Activated B cell treated with CpG ODN at 0.5 μM for 24 hours (primary cell): ENCODE data around the gene SOX6. TPM values are rescaled to one million over a fixed set of nuclear protein-coding genes. Genes with fewer than 3 reads are reported as not detected.

Source experiments
- ATAC-seq: fragments of 200-7000 bp; cut with Tn5 transposase; one replicate; pipeline ENCODE4 v1.10.0; 2021; ENCODE audit warnings: low read depth, mild to moderate bottlenecking, moderate library complexity
- CTCF ChIA-PET: fragments of 350-600 bp; sonication (Branson Sonifier 250); formaldehyde crosslinking; loops from one replicate; lab custom pipeline; 2021; ENCODE audit warnings: antibody characterized with exemption; lab: Charles Lee
- POLR2A ChIA-PET: fragments of 350-600 bp; sonication (Branson Sonifier 250); formaldehyde crosslinking; loops from one replicate; lab custom pipeline; 2021; ENCODE audit warnings: antibody characterized with exemption; lab: Charles Lee
- DNase-seq: peaks from one replicate; pipeline ENCODE4 v3.0.0; 2022
- H3K27ac Mint-ChIP-seq: one replicate; pipeline ENCODE4 v1.8.0; 2020; ENCODE audit warnings: mixed read lengths
- H3K27me3 Mint-ChIP-seq: one replicate; pipeline ENCODE4 v1.8.0; 2021; ENCODE audit warnings: mixed read lengths
- H3K36me3 Mint-ChIP-seq: one replicate; pipeline ENCODE4 v1.8.0; 2021; ENCODE audit warnings: low read depth, mixed read lengths
- H3K4me1 Mint-ChIP-seq: one replicate; pipeline ENCODE4 v1.8.0; 2021; ENCODE audit warnings: mixed read lengths
- H3K4me3 Mint-ChIP-seq: one replicate; pipeline ENCODE4 v1.8.0; 2020; ENCODE audit warnings: mild to moderate bottlenecking, mixed read lengths
- H3K9me3 Mint-ChIP-seq: one replicate; pipeline ENCODE4 v1.8.0; 2020; ENCODE audit warnings: mixed read lengths
- intact Hi-C: fragments of 100-400 bp; cut with micrococcal nuclease; formaldehyde crosslinking; loops from one replicate; pipeline ENCODE4 v1.15.1; 2024
- total RNA-seq: library from RNA; stranded (reverse); gene quantifications from 2 replicates; pipeline ENCODE4 v1.2.3, GENCODE V29; 2022
- TF ChIP-seq, protein P1 (sequence below): fragments of 200-600 bp; IDR thresholded peaks from one replicate; pipeline ENCODE4 v1.8.0; 2022; ENCODE audit warnings: antibody characterized with exemption, mild to moderate bottlenecking

The SOX6 gene
- total RNA-seq, 1 donor from 2014 or later, result not detected

DNA sequence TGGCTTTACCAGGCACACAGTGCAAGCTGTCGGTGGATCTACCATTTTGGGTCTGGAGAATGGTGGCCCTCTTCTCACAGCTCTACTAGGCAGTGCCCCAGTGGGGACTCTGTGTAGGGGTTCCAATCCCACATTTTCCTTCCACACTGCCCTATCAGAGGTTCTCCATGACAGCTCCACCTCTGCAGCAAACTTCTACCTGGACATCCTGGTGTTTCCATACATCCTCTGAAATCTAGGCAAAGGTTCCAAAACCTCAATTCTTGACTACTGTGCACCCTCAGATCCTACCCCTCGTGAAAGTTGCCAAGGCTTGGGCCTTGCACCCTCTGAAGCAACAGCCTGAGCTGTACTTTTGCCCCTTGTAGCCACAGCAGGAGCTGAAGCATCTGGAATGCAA, 108.1 kb downstream of the SOX6 start:
- no peaks in the 10 kb centered on the region for H3K27me3 Mint-ChIP-seq
- TF ChIP-seq, protein P1, sequence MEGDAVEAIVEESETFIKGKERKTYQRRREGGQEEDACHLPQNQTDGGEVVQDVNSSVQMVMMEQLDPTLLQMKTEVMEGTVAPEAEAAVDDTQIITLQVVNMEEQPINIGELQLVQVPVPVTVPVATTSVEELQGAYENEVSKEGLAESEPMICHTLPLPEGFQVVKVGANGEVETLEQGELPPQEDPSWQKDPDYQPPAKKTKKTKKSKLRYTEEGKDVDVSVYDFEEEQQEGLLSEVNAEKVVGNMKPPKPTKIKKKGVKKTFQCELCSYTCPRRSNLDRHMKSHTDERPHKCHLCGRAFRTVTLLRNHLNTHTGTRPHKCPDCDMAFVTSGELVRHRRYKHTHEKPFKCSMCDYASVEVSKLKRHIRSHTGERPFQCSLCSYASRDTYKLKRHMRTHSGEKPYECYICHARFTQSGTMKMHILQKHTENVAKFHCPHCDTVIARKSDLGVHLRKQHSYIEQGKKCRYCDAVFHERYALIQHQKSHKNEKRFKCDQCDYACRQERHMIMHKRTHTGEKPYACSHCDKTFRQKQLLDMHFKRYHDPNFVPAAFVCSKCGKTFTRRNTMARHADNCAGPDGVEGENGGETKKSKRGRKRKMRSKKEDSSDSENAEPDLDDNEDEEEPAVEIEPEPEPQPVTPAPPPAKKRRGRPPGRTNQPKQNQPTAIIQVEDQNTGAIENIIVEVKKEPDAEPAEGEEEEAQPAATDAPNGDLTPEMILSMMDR, result no peak
- ChIA-PET POLR2A (no interaction called here), CTCF (no interaction called here)
- H3K36me3 Mint-ChIP-seq, result no peaks in the 10 kb centered on the region
- DNase-seq (no peak), ATAC-seq (no peak)
- peaks cover 4% of the 10 kb centered on the region for H3K9me3 Mint-ChIP-seq
- intact Hi-C loops, result no loop called here
- no peak overlapping the region for H3K4me3 Mint-ChIP-seq
- H3K4me1 Mint-ChIP-seq, result no peaks in the 10 kb centered on the region
- H3K27ac Mint-ChIP-seq, result no peak overlapping the region

DNA sequence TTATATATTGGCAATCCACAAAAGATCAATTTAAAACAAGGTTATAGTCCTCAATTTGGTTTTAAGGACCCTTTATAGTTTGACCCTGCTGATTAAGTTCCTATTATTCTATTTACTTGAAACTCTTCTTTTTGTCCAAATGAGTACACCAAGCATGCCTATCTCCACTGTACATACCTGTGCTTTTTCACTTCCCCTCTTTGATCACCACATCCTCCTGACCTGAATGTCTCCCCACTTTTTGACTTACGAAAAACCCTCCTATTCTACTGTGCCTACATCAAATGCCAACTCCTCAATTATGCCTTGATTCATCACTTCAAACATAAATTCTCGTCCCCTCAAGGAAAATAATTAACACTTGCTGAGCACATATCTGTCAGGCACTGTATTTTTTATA, 113.5 kb downstream of the SOX6 start:
- Mint-ChIP-seq H3K36me3 (no peaks in the 10 kb centered on the region), H3K4me3 (no peak overlapping the region), H3K27me3 (no peaks in the 10 kb centered on the region), H3K4me1 (no peaks in the 10 kb centered on the region), H3K27ac (no peak overlapping the region), H3K9me3 (peaks cover 6% of the 10 kb centered on the region)
- TF ChIP-seq, protein P1, result no peak
- ATAC-seq (no peak), DNase-seq (no peak)
- intact Hi-C loops, result no loop called here
- ChIA-PET POLR2A (no interaction called here), CTCF (no interaction called here)

DNA sequence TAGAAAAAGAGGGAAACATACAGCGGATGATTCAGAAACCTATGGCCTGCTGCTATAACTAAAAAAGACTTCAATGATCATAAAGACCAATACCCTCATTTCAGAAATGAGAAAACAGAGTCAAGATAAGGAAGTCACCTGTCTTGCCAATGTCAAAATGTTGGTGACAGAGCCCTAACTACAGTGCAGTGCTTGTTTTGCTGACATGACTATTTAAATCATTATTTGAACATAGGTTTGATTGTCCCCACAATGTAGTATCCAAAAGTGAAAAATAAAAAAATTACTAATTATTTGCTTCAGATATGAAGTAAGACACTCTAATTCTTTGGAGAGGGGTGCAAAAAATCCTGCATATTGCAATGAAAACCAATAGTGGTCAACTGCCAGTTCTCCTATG, 115.7 kb downstream of the SOX6 start:
- H3K27ac Mint-ChIP-seq, result no peak overlapping the region
- no peaks in the 10 kb centered on the region for H3K27me3 Mint-ChIP-seq
- ChIA-PET POLR2A (no interaction called here), CTCF (no interaction called here)
- TF ChIP-seq, protein P1, result no peak
- H3K4me1 Mint-ChIP-seq, result no peaks in the 10 kb centered on the region
- H3K4me3 Mint-ChIP-seq, result no peak overlapping the region
- ATAC-seq (no peak), DNase-seq (no peak)
- H3K9me3 Mint-ChIP-seq, result peaks cover 2% of the 10 kb centered on the region
- no peaks in the 10 kb centered on the region for H3K36me3 Mint-ChIP-seq
- intact Hi-C loops, result no loop called here

DNA sequence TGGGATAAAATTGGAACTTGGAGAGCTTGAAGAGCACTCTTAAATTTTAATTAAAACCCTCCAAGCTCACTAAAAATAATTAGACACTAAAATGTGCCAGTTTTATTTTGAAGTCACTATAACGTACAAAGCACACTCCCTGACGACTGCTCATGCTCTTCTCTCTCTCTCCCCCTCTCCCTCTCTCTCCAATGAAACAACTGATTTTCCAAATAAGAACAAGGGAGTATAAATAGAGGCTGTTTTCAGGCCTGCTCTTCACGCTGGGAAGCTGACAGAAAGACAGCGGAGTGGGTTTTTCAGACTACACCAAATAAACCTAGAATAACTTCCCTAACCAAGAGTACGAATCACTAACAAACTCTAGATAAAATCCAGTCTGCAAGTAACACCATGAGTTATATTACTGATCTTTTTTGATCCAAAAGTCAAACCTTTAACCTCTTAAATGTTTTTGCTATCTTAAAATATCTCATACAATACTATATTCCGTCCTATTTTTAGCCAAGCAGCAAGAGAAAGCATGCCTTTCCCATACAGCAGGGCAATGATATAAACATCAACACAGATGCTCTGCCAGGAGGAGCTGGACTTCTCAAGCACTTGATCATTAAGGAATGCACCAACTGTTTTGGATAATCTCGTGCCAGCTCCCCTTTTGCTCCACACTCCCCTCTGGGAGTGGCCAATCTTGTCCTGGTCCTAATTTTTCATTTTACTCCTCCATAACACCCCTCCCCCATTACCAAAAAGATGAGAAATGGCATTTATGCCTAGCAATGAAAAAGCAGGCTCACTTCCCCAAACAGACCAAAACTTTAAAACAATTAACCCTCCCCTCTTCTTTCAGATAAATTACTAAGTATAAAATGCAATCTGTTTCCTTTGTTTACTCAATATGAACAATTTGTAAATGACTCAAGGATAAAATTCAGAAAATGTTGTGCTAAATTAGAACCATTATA, 116.9 kb downstream of the SOX6 start:
- POLR2A ChIA-PET, result no interaction called here
- intact Hi-C loops, result no loop called here

DNA sequence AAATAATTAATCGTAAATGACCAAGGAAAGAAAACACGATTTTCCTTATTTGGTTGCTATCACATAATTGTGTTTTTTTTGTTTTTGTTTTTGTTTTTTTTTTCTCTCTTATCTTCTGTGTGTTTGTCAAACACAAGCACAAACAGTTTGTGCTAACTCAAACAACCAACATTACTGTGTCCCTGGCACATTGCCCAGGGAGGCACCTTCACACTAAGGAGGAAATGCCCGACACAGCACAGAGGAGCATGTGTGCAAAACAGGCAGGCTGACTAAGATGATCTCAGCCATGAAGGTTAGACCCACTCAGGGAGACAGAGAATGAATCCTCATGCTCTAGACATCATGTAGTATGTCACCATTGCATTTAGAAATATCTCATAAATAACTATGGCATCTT, 130.1 kb downstream of the SOX6 start:
- no peaks in the 10 kb centered on the region for H3K4me1 Mint-ChIP-seq
- TF ChIP-seq, protein P1, result no peak
- no peak overlapping the region for H3K27ac Mint-ChIP-seq
- no peak for DNase-seq
- ChIA-PET CTCF (no interaction called here), POLR2A (no interaction called here)
- ATAC-seq, result no peak
- H3K4me3 Mint-ChIP-seq, result no peak overlapping the region
- no peaks in the 10 kb centered on the region for H3K9me3 Mint-ChIP-seq
- no peaks in the 10 kb centered on the region for H3K27me3 Mint-ChIP-seq
- no peaks in the 10 kb centered on the region for H3K36me3 Mint-ChIP-seq
- intact Hi-C loops, result no loop called here

More for the DNA sequence above, 116.9 kb downstream of the SOX6 start:
- DNase-seq (no peak), ATAC-seq (no peak)
- Mint-ChIP-seq H3K4me1 (no peaks in the 10 kb centered on the region), H3K27me3 (no peaks in the 10 kb centered on the region), H3K4me3 (no peak overlapping the region), H3K36me3 (no peaks in the 10 kb centered on the region), H3K27ac (no peak overlapping the region), H3K9me3 (peaks cover 2% of the 10 kb centered on the region)
- TF ChIP-seq, protein P1, result no peak
- CTCF ChIA-PET, result no interaction called here
